ENCODE data around the gene STK32C. TPM values are rescaled to one million over a fixed set of nuclear protein-coding genes. Genes with fewer than 3 reads are reported as not detected.

The STK32C gene
- total RNA-seq, 4 donors from 2014 or later: 5.0 to 8.9 (median 8.1) TPM

- ATAC-seq (ENCODE audit: low FRiP score): no peak
- no peak for DNase-seq (ENCODE audit: low spot score)
- TF ChIP-seq, protein P1, sequence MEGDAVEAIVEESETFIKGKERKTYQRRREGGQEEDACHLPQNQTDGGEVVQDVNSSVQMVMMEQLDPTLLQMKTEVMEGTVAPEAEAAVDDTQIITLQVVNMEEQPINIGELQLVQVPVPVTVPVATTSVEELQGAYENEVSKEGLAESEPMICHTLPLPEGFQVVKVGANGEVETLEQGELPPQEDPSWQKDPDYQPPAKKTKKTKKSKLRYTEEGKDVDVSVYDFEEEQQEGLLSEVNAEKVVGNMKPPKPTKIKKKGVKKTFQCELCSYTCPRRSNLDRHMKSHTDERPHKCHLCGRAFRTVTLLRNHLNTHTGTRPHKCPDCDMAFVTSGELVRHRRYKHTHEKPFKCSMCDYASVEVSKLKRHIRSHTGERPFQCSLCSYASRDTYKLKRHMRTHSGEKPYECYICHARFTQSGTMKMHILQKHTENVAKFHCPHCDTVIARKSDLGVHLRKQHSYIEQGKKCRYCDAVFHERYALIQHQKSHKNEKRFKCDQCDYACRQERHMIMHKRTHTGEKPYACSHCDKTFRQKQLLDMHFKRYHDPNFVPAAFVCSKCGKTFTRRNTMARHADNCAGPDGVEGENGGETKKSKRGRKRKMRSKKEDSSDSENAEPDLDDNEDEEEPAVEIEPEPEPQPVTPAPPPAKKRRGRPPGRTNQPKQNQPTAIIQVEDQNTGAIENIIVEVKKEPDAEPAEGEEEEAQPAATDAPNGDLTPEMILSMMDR (IDR thresholded peaks at IDR 0.05): no peak
Measured at GRCh38 chr10:132192076-132192975, 115.4 kb downstream of the STK32C start.

GRCh38 chr10:132189810-132190422, 117.8 kb downstream of the STK32C start:
- TF ChIP-seq, protein P1 (IDR thresholded peaks at IDR 0.05): no peak
- no peak for DNase-seq (ENCODE audit: low spot score)

GRCh38 chr10:132189016-132189415, 118.7 kb downstream of the STK32C start:
- ATAC-seq (ENCODE audit: low FRiP score) (no peak), DNase-seq (ENCODE audit: low spot score) (no peak)
- TF ChIP-seq, protein P1 (IDR thresholded peaks at IDR 0.05): no peak

More at GRCh38 chr10:132189810-132190422, 117.8 kb downstream of the STK32C start:
- ATAC-seq (ENCODE audit: low FRiP score): no peak

GRCh38 chr10:132188331-132188730, 119.4 kb downstream of the STK32C start:
- TF ChIP-seq, protein P1 (IDR thresholded peaks at IDR 0.05): no peak
- DNase-seq (ENCODE audit: low spot score): no peak
- ATAC-seq (ENCODE audit: low FRiP score): no peak

DNA sequence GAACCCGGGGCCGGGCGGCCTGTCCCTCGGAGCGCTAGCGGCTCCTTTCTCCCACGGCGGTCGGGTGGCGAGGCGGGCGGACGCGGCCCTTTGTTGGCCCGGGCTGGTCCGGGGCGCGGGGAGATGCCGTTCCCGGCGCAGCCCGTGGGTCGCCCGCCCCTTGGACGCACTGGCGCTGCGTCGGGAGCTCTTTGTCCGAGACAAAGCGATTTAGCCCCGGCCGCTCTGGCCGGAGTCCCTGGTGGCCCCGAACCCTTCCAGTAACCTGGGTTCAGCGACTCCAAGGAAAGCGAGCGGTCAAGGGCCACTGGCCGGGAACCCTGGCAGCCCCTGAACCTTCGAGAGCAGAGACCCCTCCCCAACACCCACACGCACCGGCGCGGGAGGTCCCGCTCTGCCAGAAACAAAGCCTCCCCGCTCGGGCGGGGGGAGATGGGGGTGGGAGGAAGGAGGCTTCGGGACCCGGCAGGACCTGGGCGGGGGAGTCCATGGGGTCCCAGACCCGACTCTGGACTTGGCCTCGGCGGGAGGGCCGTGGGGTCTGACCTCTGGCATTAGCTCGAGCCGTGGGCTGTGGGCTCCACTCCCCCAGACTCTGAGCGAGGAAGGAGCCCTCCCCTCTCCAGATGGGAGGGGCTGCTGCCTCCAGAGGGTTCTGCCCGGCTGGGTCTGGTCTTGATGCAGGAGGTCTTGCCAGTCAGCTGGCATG, 120.2 kb downstream of the STK32C start:
- TF ChIP-seq, protein P1 (IDR thresholded peaks at IDR 0.05): no peak
- no peak for DNase-seq (ENCODE audit: low spot score)
- no peak for ATAC-seq (ENCODE audit: low FRiP score)

GRCh38 chr10:132186488-132187429, 121.0 kb downstream of the STK32C start, which contains the start of gene DPYSL4:
TSS of gene DPYSL4 (plus strand) at chr10:132186948. CDS start at chr10:132187064, 116 bp downstream.
- TF ChIP-seq, protein P1 (IDR thresholded peaks at IDR 0.05): no peak
- no peak for DNase-seq (ENCODE audit: low spot score)
- ATAC-seq (ENCODE audit: low FRiP score): no peak

All from omental fat pad (tissue), 4 donors.